ENCODE results near the gene DLL3.
"Not testable (repeated sequence)": the region's sequence is repeated elsewhere in the genome, so short reads cannot be mapped to it uniquely, and the experiment has no call there.

DLL3 gene

GRCh38 chr19:39498798-39499642 is at the start of gene DLL3:
TSS of gene DLL3 (plus strand) at chr19:39498947. CDS start at chr19:39498975, 28 bp downstream.
- DNase-seq = peak; percentile 38

- DNase-seq = no peak
Measured at GRCh38 chr19:39449116-39449797, 49.5 kb upstream of the DLL3 start.

- DNase-seq = not testable (repeated sequence)
Measured at GRCh38 chr19:39451257-39451656, 47.5 kb upstream of the DLL3 start.

- DNase-seq = no peak
Measured at GRCh38 chr19:39463403-39463802, 35.3 kb upstream of the DLL3 start.

- DNase-seq = no peak
Measured at GRCh38 chr19:39465956-39466747, 32.6 kb upstream of the DLL3 start.

- DNase-seq = no peak
Measured at GRCh38 chr19:39467941-39468340, 30.8 kb upstream of the DLL3 start.

- DNase-seq = no peak
Measured at GRCh38 chr19:39469036-39469435, 29.7 kb upstream of the DLL3 start.

- DNase-seq = no peak
Measured at GRCh38 chr19:39469567-39469966, 29.2 kb upstream of the DLL3 start.

- DNase-seq = no peak
Measured at GRCh38 chr19:39470724-39471339, 27.9 kb upstream of the DLL3 start.

GRCh38 chr19:39471756-39472536 is 26.8 kb upstream of the DLL3 start:
- no peak for DNase-seq

GRCh38 chr19:39472746-39473442 is 25.9 kb upstream of the DLL3 start:
- no peak for DNase-seq

- no peak for DNase-seq
Measured at GRCh38 chr19:39473443-39473960, 25.2 kb upstream of the DLL3 start.

- DNase-seq = peak; percentile 69
Measured at GRCh38 chr19:39474139-39474620, 24.6 kb upstream of the DLL3 start.

- DNase-seq = no peak
Measured at GRCh38 chr19:39475748-39476147, 23.0 kb upstream of the DLL3 start.

- DNase-seq = not testable (repeated sequence)
Measured at GRCh38 chr19:39479319-39479801, 19.4 kb upstream of the DLL3 start.

GRCh38 chr19:39479916-39480315 is 18.8 kb upstream of the DLL3 start:
- DNase-seq = peak; percentile 43

- DNase-seq = peak; percentile 99
Measured at GRCh38 chr19:39480337-39481228, 18.2 kb upstream of the DLL3 start, which contains the start of gene TIMM50. TSS of gene TIMM50 (plus strand) at chr19:39480838. CDS start at chr19:39480854, 16 bp downstream.

GRCh38 chr19:39481229-39481545 is 17.6 kb upstream of the DLL3 start:
- DNase-seq = peak; percentile 34

- no peak for DNase-seq
Measured at GRCh38 chr19:39481676-39482075, 17.1 kb upstream of the DLL3 start.

- DNase-seq = no peak
Measured at GRCh38 chr19:39483141-39483540, 15.6 kb upstream of the DLL3 start.

Measured in hematopoietic multipotent progenitor cell treated with erythropoietin and hydrocortisone succinate and interleukin-3 and kit ligand, for 4 days (in vitro differentiated cells).